Activated CD4-positive, alpha-beta memory T cell treated with anti-CD3 and anti-CD28 coated beads, Interleukin-2, amount 10 ng/mL, durations not matched to agents 7 days and 5 days (primary cell): ENCODE measurements around the gene CREG2. TPM values are rescaled to one million over a fixed set of nuclear protein-coding genes. Genes with fewer than 3 reads are reported as not detected.

Experiments used
- CTCF ChIA-PET: fragments of 350-600 bp; sonication (Branson Sonifier 250); formaldehyde crosslinking; loops from one replicate; lab custom pipeline; 2021; ENCODE audit warnings: antibody characterized with exemption, inconsistent platforms; lab: Charles Lee
- POLR2A ChIA-PET: fragments of 350-600 bp; sonication (Branson Sonifier 250); formaldehyde crosslinking; loops from one replicate; lab custom pipeline; 2021; ENCODE audit warnings: antibody characterized with exemption; lab: Charles Lee
- DNase-seq: peaks from one replicate; pipeline ENCODE4 v3.0.0-alpha.2; 2020
- H3K27ac Mint-ChIP-seq: one replicate; pipeline ENCODE4 v1.8.0; 2021; ENCODE audit warnings: mild to moderate bottlenecking, mixed read lengths
- H3K27me3 Mint-ChIP-seq: one replicate; pipeline ENCODE4 v1.8.0; 2021; ENCODE audit warnings: mixed read lengths
- H3K36me3 Mint-ChIP-seq: one replicate; pipeline ENCODE4 v1.8.0; 2021; ENCODE audit warnings: low read depth, mixed read lengths
- H3K4me1 Mint-ChIP-seq: one replicate; pipeline ENCODE4 v1.8.0; 2021; ENCODE audit warnings: mixed read lengths
- H3K4me3 Mint-ChIP-seq: one replicate; pipeline ENCODE4 v1.8.0; 2021; ENCODE audit warnings: mild to moderate bottlenecking, mixed read lengths
- H3K9me3 Mint-ChIP-seq: one replicate; pipeline ENCODE4 v1.8.0; 2021; ENCODE audit warnings: mixed read lengths
- total RNA-seq, 2 experiments: library from RNA; stranded (reverse); gene quantifications; one replicate each; pipeline ENCODE4 v1.2.3, GENCODE V29; 2021

The CREG2 gene
- total RNA-seq, 2 experiments from 2014 or later, result 0.65 to 0.98 TPM

- no peaks in the 10 kb centered on the region for H3K9me3 Mint-ChIP-seq
- no peak overlapping the region for H3K4me3 Mint-ChIP-seq
- DNase-seq, result no peak
- CTCF ChIA-PET, result interaction anchor here (2.4 kb wide), 1 partner anchor 31 kb away, joined by 11 read pairs; no protein-coding TSS in a partner anchor
- peaks cover 25% of the 10 kb centered on the region for H3K36me3 Mint-ChIP-seq
- H3K4me1 Mint-ChIP-seq, result peaks cover 54% of the 10 kb centered on the region
- no peaks in the 10 kb centered on the region for H3K27me3 Mint-ChIP-seq
- POLR2A ChIA-PET, result interaction anchor here (0.6 to 4.7 kb wide), 5 partner anchors 18 to 57 kb away, joined by 3 to 122 read pairs (median 19); partner anchors contain the start of gene CNOT11
- H3K27ac Mint-ChIP-seq, result peak overlapping the region; percentile 48
Measured at GRCh38 chr2:101310090-101310833, 77.0 kb downstream of the CREG2 start.

GRCh38 chr2:101308432-101309210 is 78.7 kb downstream of the CREG2 start, which contains the start of gene RNF149:
TSS of gene RNF149 (minus strand) at chr2:101308701. CDS start at chr2:101308588, 113 bp downstream.
- POLR2A ChIA-PET, result interaction anchor here (0.6 to 4.7 kb wide), 24 partner anchors 9 to 444 kb away, joined by 3 to 122 read pairs (median 4); partner anchors contain the start of genes CNOT11, CREG2, RFX8 and RPL31
- peaks cover 38% of the 10 kb centered on the region for H3K36me3 Mint-ChIP-seq
- H3K27me3 Mint-ChIP-seq, result no peaks in the 10 kb centered on the region
- no peaks in the 10 kb centered on the region for H3K9me3 Mint-ChIP-seq
- peaks cover 69% of the 10 kb centered on the region for H3K4me1 Mint-ChIP-seq
- CTCF ChIA-PET, result interaction anchor here (0.8 to 2.0 kb wide), 9 partner anchors 18 to 523 kb away, joined by 3 to 30 read pairs (median 6); partner anchors contain the start of gene CNOT11
- peak within 1 kb of the TSS; percentile 100 for H3K4me3 Mint-ChIP-seq
- peak within 1 kb of the TSS; percentile 97 for H3K27ac Mint-ChIP-seq
- DNase-seq, result peak; percentile 93

- ChIA-PET CTCF (interaction anchor here (1.0 to 2.0 kb wide), 8 partner anchors 19 to 93 kb away, joined by 4 to 30 read pairs (median 6); partner anchors contain the start of gene CNOT11), POLR2A (interaction anchor here (0.9 to 4.7 kb wide), 21 partner anchors 8 to 391 kb away, joined by 3 to 122 read pairs (median 5); partner anchors contain the start of genes CNOT11, CREG2 and RPL31)
- peak overlapping the region; percentile 100 for H3K4me3 Mint-ChIP-seq
- H3K36me3 Mint-ChIP-seq, result peaks cover 41% of the 10 kb centered on the region
- DNase-seq, result peak; percentile 41
- H3K9me3 Mint-ChIP-seq, result no peaks in the 10 kb centered on the region
- peaks cover 73% of the 10 kb centered on the region for H3K4me1 Mint-ChIP-seq
- no peaks in the 10 kb centered on the region for H3K27me3 Mint-ChIP-seq
- peak overlapping the region; percentile 97 for H3K27ac Mint-ChIP-seq
Measured at GRCh38 chr2:101307950-101308431, 79.3 kb downstream of the CREG2 start.

GRCh38 chr2:101307503-101307902 is 79.8 kb downstream of the CREG2 start:
- Mint-ChIP-seq H3K4me1 (peaks cover 76% of the 10 kb centered on the region), H3K4me3 (peak overlapping the region; percentile 100), H3K36me3 (peaks cover 46% of the 10 kb centered on the region), H3K27me3 (no peaks in the 10 kb centered on the region), H3K27ac (peak overlapping the region; percentile 97), H3K9me3 (no peaks in the 10 kb centered on the region)
- POLR2A ChIA-PET, result interaction anchor here (1.0 to 4.7 kb wide), 15 partner anchors 13 to 391 kb away, joined by 3 to 122 read pairs (median 7); partner anchors contain the start of genes CNOT11 and RPL31
- CTCF ChIA-PET, result interaction anchor here (1.4 to 2.0 kb wide), 3 partner anchors 21 to 55 kb away, joined by 4 to 13 read pairs (median 6); partner anchors contain the start of gene CNOT11
- no peak for DNase-seq

- H3K4me3 Mint-ChIP-seq, result peak overlapping the region; percentile 100
- POLR2A ChIA-PET, result interaction anchor here (0.7 to 2.8 kb wide), 11 partner anchors 12 to 392 kb away, joined by 3 to 64 read pairs (median 4); partner anchors contain the start of gene CNOT11
- no peaks in the 10 kb centered on the region for H3K27me3 Mint-ChIP-seq
- peak overlapping the region; percentile 97 for H3K27ac Mint-ChIP-seq
- peaks cover 56% of the 10 kb centered on the region for H3K36me3 Mint-ChIP-seq
- CTCF ChIA-PET, result interaction anchor here (0.6 to 1.6 kb wide), 2 partner anchors 36 to 56 kb away, joined by 3 to 4 read pairs; no protein-coding TSS in a partner anchor
- H3K9me3 Mint-ChIP-seq, result no peaks in the 10 kb centered on the region
- H3K4me1 Mint-ChIP-seq, result peaks cover 77% of the 10 kb centered on the region
- peak; percentile 24 for DNase-seq
Measured at GRCh38 chr2:101306410-101306809, 80.9 kb downstream of the CREG2 start.

- no peak for DNase-seq
- H3K27me3 Mint-ChIP-seq, result no peaks in the 10 kb centered on the region
- CTCF ChIA-PET, result interaction anchor here (1.1 kb wide), 1 partner anchor 37 kb away, joined by 4 read pairs; no protein-coding TSS in a partner anchor
- peak overlapping the region; percentile 100 for H3K4me3 Mint-ChIP-seq
- H3K4me1 Mint-ChIP-seq, result peaks cover 75% of the 10 kb centered on the region
- H3K36me3 Mint-ChIP-seq, result peaks cover 62% of the 10 kb centered on the region
- no peaks in the 10 kb centered on the region for H3K9me3 Mint-ChIP-seq
- POLR2A ChIA-PET, result interaction anchor here (1.1 to 2.8 kb wide), 5 partner anchors 23 to 52 kb away, joined by 3 to 64 read pairs (median 5); partner anchors contain the start of gene CNOT11
- H3K27ac Mint-ChIP-seq, result peak overlapping the region; percentile 97
Measured at GRCh38 chr2:101305492-101306078, 81.7 kb downstream of the CREG2 start.

GRCh38 chr2:101305035-101305434 is 82.3 kb downstream of the CREG2 start:
- H3K27me3 Mint-ChIP-seq, result no peaks in the 10 kb centered on the region
- H3K4me1 Mint-ChIP-seq, result peaks cover 72% of the 10 kb centered on the region
- ChIA-PET CTCF (interaction anchor here (1.1 kb wide), 1 partner anchor 37 kb away, joined by 4 read pairs; no protein-coding TSS in a partner anchor), POLR2A (interaction anchor here (1.4 to 2.8 kb wide), 3 partner anchors 23 to 52 kb away, joined by 5 to 64 read pairs (median 25); partner anchors contain the start of gene CNOT11)
- no peaks in the 10 kb centered on the region for H3K9me3 Mint-ChIP-seq
- peak overlapping the region; percentile 97 for H3K27ac Mint-ChIP-seq
- H3K36me3 Mint-ChIP-seq, result peaks cover 64% of the 10 kb centered on the region
- H3K4me3 Mint-ChIP-seq, result peak overlapping the region; percentile 100
- no peak for DNase-seq

GRCh38 chr2:101303688-101304087 is 83.6 kb downstream of the CREG2 start:
- peaks cover 71% of the 10 kb centered on the region for H3K4me1 Mint-ChIP-seq
- H3K27ac Mint-ChIP-seq, result no peak overlapping the region
- H3K27me3 Mint-ChIP-seq, result no peaks in the 10 kb centered on the region
- ChIA-PET CTCF (interaction anchor here (0.7 to 2.0 kb wide), 4 partner anchors 31 to 70 kb away, joined by 3 to 6 read pairs (median 4); no protein-coding TSS in a partner anchor), POLR2A (interaction anchor here (0.7 to 1.5 kb wide), 3 partner anchors 26 to 50 kb away, joined by 3 to 6 read pairs (median 3); no protein-coding TSS in a partner anchor)
- no peaks in the 10 kb centered on the region for H3K9me3 Mint-ChIP-seq
- H3K36me3 Mint-ChIP-seq, result peaks cover 77% of the 10 kb centered on the region
- no peak for DNase-seq
- peak overlapping the region; percentile 100 for H3K4me3 Mint-ChIP-seq

GRCh38 chr2:101302016-101302415 is 85.3 kb downstream of the CREG2 start:
- peaks cover 81% of the 10 kb centered on the region for H3K36me3 Mint-ChIP-seq
- no peak for DNase-seq
- H3K4me3 Mint-ChIP-seq, result no peak overlapping the region
- POLR2A ChIA-PET, result interaction anchor here (1.0 kb wide), 1 partner anchor 48 kb away, joined by 4 read pairs; no protein-coding TSS in a partner anchor
- no peaks in the 10 kb centered on the region for H3K27me3 Mint-ChIP-seq
- H3K4me1 Mint-ChIP-seq, result peaks cover 80% of the 10 kb centered on the region
- no peak overlapping the region for H3K27ac Mint-ChIP-seq
- CTCF ChIA-PET, result interaction anchor here (1.5 to 1.8 kb wide), 2 partner anchors 29 to 85 kb away, joined by 4 to 5 read pairs; partner anchors contain the start of gene CREG2
- H3K9me3 Mint-ChIP-seq, result no peaks in the 10 kb centered on the region

- ChIA-PET CTCF (interaction anchor here (1.5 kb wide), 1 partner anchor 22 kb away, joined by 5 read pairs; no protein-coding TSS in a partner anchor), POLR2A (interaction anchor here (1.0 kb wide), 1 partner anchor 33 kb away, joined by 3 read pairs; no protein-coding TSS in a partner anchor)
- Mint-ChIP-seq H3K4me1 (peaks cover 82% of the 10 kb centered on the region), H3K27ac (no peak overlapping the region), H3K4me3 (no peak overlapping the region), H3K27me3 (no peaks in the 10 kb centered on the region), H3K36me3 (peaks cover 77% of the 10 kb centered on the region), H3K9me3 (no peaks in the 10 kb centered on the region)
- DNase-seq, result no peak
Measured at GRCh38 chr2:101300836-101301235, 86.5 kb downstream of the CREG2 start.

- no peak for DNase-seq
Measured at GRCh38 chr2:101300164-101300563, 87.1 kb downstream of the CREG2 start.

More at GRCh38 chr2:101300164-101300563, 87.1 kb downstream of the CREG2 start:
- POLR2A ChIA-PET, result interaction anchor here (0.9 to 1.6 kb wide), 3 partner anchors 8 to 47 kb away, joined by 3 to 4 read pairs (median 4); partner anchors contain the start of genes CNOT11 and RNF149
- Mint-ChIP-seq H3K36me3 (peaks cover 72% of the 10 kb centered on the region), H3K27me3 (no peaks in the 10 kb centered on the region), H3K9me3 (no peaks in the 10 kb centered on the region), H3K27ac (no peak overlapping the region), H3K4me3 (no peak overlapping the region), H3K4me1 (peaks cover 78% of the 10 kb centered on the region)
- CTCF ChIA-PET, result interaction anchor here (1.5 kb wide), 2 partner anchors 23 to 42 kb away, joined by 4 to 5 read pairs; no protein-coding TSS in a partner anchor
